ENCODE data around the gene MBD5.

MBD5 gene

DNA sequence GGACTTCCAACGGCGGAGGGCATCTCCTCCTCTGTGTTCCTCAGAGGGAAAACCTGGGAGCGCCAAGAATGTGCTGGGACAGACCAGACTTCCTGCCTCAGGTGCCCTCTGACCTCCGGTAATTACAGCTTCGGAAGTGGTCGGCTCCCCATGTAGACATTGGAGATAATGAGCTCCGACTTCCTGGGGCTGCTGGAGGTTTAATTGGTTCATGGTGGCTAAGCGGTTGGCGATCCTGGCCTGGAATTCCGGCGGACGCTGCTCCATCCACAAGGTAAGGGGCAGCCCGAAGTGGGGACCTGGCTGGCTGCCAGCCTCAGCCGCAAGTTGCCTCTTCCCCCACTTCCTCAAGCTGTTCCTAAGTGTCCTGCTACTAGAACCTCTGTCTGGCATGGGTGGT is 540.5 kb downstream of the MBD5 start:
- H3K27ac ChIP-seq, result no peak overlapping the region
- in situ Hi-C loops (cut with HindIII; ENCODE audit: low pct_ligation_motif_present, low sequenced_read_pairs), result no loop called here
- no peak for DNase-seq

DNA sequence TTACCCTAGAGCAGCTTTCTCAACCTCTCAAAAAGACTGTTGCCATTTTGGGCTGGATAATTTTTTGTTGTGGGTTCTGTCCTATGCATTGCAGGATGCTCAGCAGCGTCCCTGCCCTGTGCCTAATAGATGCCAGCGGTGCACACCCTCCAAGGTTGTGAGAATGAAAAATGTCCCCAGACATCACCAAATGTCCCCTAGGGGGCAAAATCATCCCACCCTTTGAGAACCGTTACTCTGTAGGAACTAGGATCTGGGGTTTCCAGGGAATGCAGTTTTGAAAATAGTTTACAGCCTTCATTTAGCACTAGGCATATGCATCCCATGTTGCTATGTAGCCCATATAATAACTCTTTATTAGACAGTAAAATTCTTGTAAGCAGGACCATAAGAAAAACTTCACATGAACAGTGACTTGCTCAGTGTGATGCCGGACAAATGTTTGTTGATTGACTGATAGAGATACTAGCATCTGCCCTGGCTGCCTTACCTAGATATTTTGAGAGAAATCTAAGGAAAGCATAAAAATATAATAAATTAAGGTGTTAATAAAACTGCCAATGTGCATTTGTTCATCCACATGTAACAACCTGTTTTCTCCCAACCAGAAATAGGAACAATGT is 544.5 kb downstream of the MBD5 start:
- in situ Hi-C loops (cut with HindIII; ENCODE audit: low pct_ligation_motif_present, low sequenced_read_pairs), result no loop called here
- no peak overlapping the region for H3K27ac ChIP-seq
- TF ChIP-seq CTCF (IDR thresholded peaks at IDR 0.05; ENCODE audit: low read depth, low read length, missing control alignments), result peak; percentile 52

More for the DNA sequence above, 540.5 kb downstream of the MBD5 start:
- no peak overlapping the region for H3K4me3 ChIP-seq (ENCODE audit: low read depth, low read length)
- TF ChIP-seq CTCF (IDR thresholded peaks at IDR 0.05; ENCODE audit: low read depth, low read length, missing control alignments), result no peak
- no peaks in the 10 kb centered on the region for H3K27me3 ChIP-seq (replicated peaks)
- no peaks in the 10 kb centered on the region for H3K36me3 ChIP-seq (replicated peaks)

More for the DNA sequence above, 544.5 kb downstream of the MBD5 start:
- Histone ChIP-seq H3K36me3 (replicated peaks) (no peaks in the 10 kb centered on the region), H3K27me3 (replicated peaks) (no peaks in the 10 kb centered on the region), H3K4me3 (ENCODE audit: low read depth, low read length) (no peak overlapping the region)
- DNase-seq, result no peak
